Measurements from ENCODE around the gene IMPG2.
"Not testable (repeated sequence)": the region's sequence is repeated elsewhere in the genome, so short reads cannot be mapped to it uniquely, and the experiment has no call there.

Gene IMPG2

DNA sequence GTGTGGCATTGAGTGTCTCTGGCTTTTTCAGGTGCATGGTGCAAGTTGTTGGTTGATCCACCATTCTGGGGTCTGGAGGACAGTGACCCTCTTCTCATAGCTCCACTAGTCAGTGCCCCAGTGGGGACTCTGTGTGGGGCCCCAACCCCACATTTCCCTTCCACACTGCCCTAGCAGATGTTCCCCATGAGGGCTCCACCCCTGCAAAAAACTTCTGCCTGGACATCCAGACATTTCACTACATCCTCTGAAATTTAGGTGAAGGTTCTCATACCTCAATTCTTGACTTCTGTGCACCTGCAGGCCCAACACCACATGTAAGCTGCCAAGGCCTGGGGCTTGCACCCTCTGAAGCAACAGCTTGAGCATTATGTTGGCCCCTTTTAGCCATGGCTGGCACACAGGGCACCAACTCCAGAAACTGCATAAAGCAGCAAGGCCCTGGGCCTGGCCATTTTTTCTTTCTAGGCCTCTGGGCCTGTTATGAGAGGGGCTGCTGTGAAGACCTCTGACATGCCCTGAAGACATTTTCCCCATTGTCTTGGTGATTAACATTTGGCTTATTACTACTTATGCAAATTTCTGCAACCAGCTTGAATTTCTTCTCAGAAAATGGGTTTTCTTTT is 12.1 kb downstream of the IMPG2 start:
- not testable (repeated sequence) for H3K9me3 ChIP-seq (ENCODE audit: insufficient read depth, low read depth, low read length); H3K4me1 ChIP-seq (ENCODE audit: insufficient read depth, low read length); H3K36me3 ChIP-seq (ENCODE audit: insufficient read depth, low read length); H3K27ac ChIP-seq (ENCODE audit: low read depth, low read length); H3K9ac ChIP-seq (ENCODE audit: low read depth, low read length); H3K27me3 ChIP-seq (ENCODE audit: insufficient read depth, low read length); H3K4me3 ChIP-seq (ENCODE audit: low read length)

DNA sequence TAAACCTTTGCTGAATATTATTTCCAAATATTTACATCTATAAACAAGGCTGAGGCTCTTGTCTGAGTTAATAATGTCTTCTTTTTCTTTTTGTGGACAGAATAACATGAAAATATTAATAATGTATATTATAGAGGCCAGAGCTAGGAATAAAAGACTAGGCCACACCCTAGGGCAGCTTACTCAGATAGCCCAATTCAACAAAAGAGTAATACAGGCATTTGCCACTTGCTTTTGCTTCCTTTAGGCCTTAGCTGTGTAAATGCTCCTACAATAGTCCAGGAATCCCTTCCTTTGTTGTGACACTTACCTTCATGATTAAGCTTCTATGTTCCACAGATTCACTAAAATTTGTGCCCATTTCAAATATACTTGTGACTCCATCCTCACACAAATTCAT is 16.5 kb downstream of the IMPG2 start:
- no peak overlapping the region for H3K4me3 ChIP-seq (ENCODE audit: low read length)
- peaks cover 5% of the 10 kb centered on the region; the same call in 1 of the 2 replicates for H3K9me3 ChIP-seq (ENCODE audit: insufficient read depth, low read depth, low read length)
- H3K27ac ChIP-seq (ENCODE audit: low read depth, low read length): no peak overlapping the region
- no peaks in the 10 kb centered on the region for H3K4me1 ChIP-seq (ENCODE audit: insufficient read depth, low read length)
- H3K27me3 ChIP-seq (ENCODE audit: insufficient read depth, low read length): no peaks in the 10 kb centered on the region
- H3K36me3 ChIP-seq (ENCODE audit: insufficient read depth, low read length): no peaks in the 10 kb centered on the region
- no peak overlapping the region for H3K9ac ChIP-seq (ENCODE audit: low read depth, low read length)

DNA sequence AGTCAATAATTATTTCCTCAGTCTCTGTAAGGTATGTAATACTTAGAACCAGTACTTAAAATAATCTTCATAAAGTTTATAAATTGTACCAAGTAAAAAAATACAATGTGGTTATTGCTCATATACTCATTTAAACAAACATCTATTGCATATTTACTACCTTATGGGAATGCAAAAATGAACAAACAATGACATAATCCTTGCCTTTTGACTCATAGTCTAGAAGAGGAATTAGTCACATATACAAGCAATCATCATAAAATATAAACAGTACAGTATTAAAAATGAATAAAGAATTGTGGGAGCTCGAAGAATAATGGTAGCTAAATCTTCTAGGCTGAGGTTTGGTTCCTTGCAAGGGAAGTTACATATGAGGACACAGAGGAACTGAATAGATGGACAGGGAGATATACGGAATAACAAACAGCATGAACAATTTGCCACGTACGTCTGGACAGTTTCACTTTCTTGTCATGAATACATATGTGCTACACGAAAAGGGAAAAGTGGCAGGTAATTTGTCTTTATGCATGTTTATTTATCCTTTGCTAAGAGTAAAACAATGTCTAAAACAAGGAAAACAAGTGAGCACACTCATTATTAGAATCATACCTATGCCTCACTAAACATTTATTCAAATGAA is 17.2 kb downstream of the IMPG2 start:
- Histone ChIP-seq H3K9me3 (ENCODE audit: insufficient read depth, low read depth, low read length) (peaks cover 5% of the 10 kb centered on the region; the same call in 1 of the 2 replicates), H3K4me3 (ENCODE audit: low read length) (no peak overlapping the region), H3K4me1 (ENCODE audit: insufficient read depth, low read length) (no peaks in the 10 kb centered on the region), H3K9ac (ENCODE audit: low read depth, low read length) (no peak overlapping the region), H3K27ac (ENCODE audit: low read depth, low read length) (no peak overlapping the region), H3K36me3 (ENCODE audit: insufficient read depth, low read length) (no peaks in the 10 kb centered on the region), H3K27me3 (ENCODE audit: insufficient read depth, low read length) (no peaks in the 10 kb centered on the region)
- WGBS: 85% methylated on average over 5 of the region's 5 CpGs

DNA sequence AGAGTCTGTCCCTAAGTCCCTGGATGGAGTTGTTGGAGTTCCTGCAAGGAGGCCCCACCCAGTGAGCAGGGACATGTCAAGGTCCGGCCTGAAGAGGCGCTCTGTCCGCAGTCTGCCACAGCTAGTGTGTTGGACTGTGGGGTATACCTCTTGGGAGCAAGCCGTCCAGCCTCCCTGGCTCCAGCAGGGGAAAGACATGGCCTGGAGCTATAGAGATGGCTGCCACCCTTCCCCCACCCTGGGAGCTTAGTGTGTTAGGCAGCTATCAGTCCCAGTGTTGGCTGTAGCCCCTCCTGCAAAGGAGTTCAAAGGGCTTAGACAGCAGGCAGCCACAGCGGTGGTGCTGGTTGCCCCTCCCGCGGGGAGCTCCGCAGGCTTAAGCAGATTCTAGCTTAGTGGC is 20.3 kb downstream of the IMPG2 start:
- Histone ChIP-seq H3K9me3 (ENCODE audit: insufficient read depth, low read depth, low read length) (no peaks in the 10 kb centered on the region), H3K9ac (ENCODE audit: low read depth, low read length) (no peak overlapping the region), H3K36me3 (ENCODE audit: insufficient read depth, low read length) (no peaks in the 10 kb centered on the region), H3K4me3 (ENCODE audit: low read length) (no peak overlapping the region), H3K4me1 (ENCODE audit: insufficient read depth, low read length) (no peaks in the 10 kb centered on the region), H3K27me3 (ENCODE audit: insufficient read depth, low read length) (no peaks in the 10 kb centered on the region), H3K27ac (ENCODE audit: low read depth, low read length) (no peak overlapping the region)
- WGBS: 61% methylated on average over 8 of the region's 8 CpGs

DNA sequence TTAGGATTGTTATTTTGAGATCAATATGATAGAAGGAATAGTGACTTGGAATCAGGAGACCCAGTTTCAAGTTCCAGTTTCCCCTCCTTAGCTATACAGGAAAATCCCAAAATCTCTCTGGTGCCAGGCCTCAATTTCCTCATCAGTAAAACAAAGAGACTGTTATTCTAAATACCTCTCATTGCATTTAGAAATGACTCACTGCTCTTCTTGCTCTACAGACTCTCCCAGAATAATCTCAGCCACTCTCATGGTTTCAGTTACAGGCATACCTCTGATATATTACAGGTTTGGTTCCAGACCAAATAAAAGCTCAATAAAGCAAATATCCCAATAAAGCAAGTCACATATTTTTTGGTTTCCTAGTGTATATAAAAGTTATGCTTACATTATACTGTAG is 28.3 kb downstream of the IMPG2 start:
- no peaks in the 10 kb centered on the region for H3K27me3 ChIP-seq (ENCODE audit: insufficient read depth, low read length)
- no peak overlapping the region for H3K4me3 ChIP-seq (ENCODE audit: low read length)
- no peaks in the 10 kb centered on the region for H3K36me3 ChIP-seq (ENCODE audit: insufficient read depth, low read length)
- H3K27ac ChIP-seq (ENCODE audit: low read depth, low read length): no peak overlapping the region
- no peaks in the 10 kb centered on the region for H3K9me3 ChIP-seq (ENCODE audit: insufficient read depth, low read depth, low read length)
- H3K4me1 ChIP-seq (ENCODE audit: insufficient read depth, low read length): no peaks in the 10 kb centered on the region
- H3K9ac ChIP-seq (ENCODE audit: low read depth, low read length): no peak overlapping the region

DNA sequence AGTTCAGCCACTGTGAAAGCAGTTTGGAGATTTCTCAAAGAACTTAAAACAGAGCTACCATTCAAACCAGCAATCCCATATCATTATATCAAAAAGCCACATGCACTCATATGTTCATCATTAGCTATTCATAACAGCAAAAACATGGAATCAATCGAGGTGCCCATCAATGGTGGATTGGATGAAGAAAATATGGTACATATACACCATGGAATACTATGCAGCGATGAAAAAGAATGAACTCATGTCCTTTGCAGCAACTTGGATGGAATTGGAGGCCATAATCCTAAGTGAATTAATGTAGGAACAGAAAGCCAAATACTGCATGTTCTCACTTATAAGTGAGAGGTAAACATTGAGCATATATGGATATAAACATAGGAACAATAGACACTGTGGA is 32.1 kb downstream of the IMPG2 start:
- 90% methylated on average over 2 of the region's 2 CpGs for WGBS
- Histone ChIP-seq H3K9me3 (ENCODE audit: insufficient read depth, low read depth, low read length) (no peaks in the 10 kb centered on the region), H3K27ac (ENCODE audit: low read depth, low read length) (no peak overlapping the region), H3K36me3 (ENCODE audit: insufficient read depth, low read length) (no peaks in the 10 kb centered on the region), H3K4me1 (ENCODE audit: insufficient read depth, low read length) (no peaks in the 10 kb centered on the region), H3K27me3 (ENCODE audit: insufficient read depth, low read length) (no peaks in the 10 kb centered on the region), H3K4me3 (ENCODE audit: low read length) (no peak overlapping the region), H3K9ac (ENCODE audit: low read depth, low read length) (no peak overlapping the region)

DNA sequence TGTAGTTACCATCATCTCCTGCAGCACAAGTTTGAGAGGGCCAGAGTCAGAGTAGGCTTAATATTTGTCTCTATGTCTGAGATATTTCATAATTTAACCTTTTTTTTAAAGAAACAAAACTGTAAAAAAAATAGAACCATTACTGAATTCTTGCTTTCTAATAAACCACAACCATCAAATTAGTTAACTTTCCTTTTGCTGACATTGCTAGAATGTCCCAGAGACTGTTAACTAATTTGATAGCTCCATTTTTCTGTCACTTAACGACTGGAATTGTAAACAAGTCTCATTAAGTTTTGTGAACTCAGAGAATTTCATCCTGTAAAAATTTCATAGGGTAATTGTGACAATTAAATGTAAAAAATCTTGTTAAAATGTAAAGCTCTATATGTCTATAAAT is 35.6 kb downstream of the IMPG2 start:
- H3K9me3 ChIP-seq (ENCODE audit: insufficient read depth, low read depth, low read length): no peaks in the 10 kb centered on the region
- H3K27ac ChIP-seq (ENCODE audit: low read depth, low read length): no peak overlapping the region
- no peaks in the 10 kb centered on the region for H3K27me3 ChIP-seq (ENCODE audit: insufficient read depth, low read length)
- no peak overlapping the region for H3K9ac ChIP-seq (ENCODE audit: low read depth, low read length)
- no peaks in the 10 kb centered on the region for H3K36me3 ChIP-seq (ENCODE audit: insufficient read depth, low read length)
- no peaks in the 10 kb centered on the region for H3K4me1 ChIP-seq (ENCODE audit: insufficient read depth, low read length)
- H3K4me3 ChIP-seq (ENCODE audit: low read length): no peak overlapping the region
- 85% methylated on average over 1 of the region's 1 CpG for WGBS

DNA sequence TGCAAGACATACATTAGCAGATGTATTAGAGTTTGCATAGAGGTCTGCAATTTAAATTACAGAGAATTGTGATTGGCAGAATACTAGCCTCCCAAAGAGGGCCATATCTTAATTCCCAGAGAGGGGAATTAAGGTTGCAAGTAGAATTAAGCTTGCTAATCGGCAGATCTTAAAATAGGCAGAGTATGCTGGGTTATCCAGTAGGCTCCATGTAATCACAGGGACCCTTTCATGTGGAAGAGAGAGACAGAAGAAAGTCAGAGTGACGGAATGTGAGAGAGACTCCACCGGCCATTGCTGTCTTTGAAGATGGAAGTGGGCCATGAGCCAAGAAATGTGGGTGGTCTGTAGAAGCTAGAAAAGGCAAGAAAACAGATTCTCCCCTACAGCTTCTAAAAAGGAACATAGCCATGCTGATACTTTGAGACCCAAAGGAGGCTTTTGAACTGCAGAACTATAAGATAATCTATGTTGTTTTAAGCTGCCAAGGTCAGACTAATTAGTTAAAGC is 38.8 kb downstream of the IMPG2 start:
- 84% methylated on average over 3 of the region's 3 CpGs for WGBS
- H3K36me3 ChIP-seq (ENCODE audit: insufficient read depth, low read length): no peaks in the 10 kb centered on the region
- no peak overlapping the region for H3K27ac ChIP-seq (ENCODE audit: low read depth, low read length)
- no peak overlapping the region for H3K9ac ChIP-seq (ENCODE audit: low read depth, low read length)
- no peaks in the 10 kb centered on the region for H3K9me3 ChIP-seq (ENCODE audit: insufficient read depth, low read depth, low read length)
- H3K4me3 ChIP-seq (ENCODE audit: low read length): no peak overlapping the region
- peaks cover 10% of the 10 kb centered on the region; the same call in 1 of the 2 replicates for H3K27me3 ChIP-seq (ENCODE audit: insufficient read depth, low read length)
- H3K4me1 ChIP-seq (ENCODE audit: insufficient read depth, low read length): no peaks in the 10 kb centered on the region

DNA sequence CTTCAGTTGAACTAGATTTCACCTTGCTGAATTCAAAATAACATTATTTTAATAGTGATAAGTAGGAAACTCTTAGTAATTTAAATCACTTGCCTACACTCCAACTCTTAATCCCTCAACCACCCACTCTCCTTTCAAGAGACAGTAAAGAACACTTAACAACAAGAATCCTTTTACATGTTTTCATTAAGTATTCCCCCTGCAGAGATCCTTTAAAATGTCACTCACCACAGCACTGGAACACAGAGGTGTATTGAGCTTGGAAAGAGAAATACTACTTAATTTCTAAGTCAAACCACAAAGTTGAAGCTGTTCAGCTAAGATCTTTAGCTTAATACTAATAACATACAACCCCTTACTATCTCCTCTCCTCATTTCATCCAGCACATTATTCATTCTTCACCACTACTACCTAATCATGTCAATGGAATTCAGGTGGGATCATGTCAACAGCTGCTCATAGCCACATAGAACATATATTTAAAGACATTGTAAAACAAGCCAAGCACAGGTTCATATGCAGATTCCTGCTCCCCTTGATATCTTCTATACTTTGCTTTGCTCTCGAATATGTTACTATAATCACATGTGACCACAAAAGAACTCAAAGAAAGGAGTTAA is 40.5 kb downstream of the IMPG2 start:
- H3K4me1 ChIP-seq (ENCODE audit: insufficient read depth, low read length): no peaks in the 10 kb centered on the region
- H3K27ac ChIP-seq (ENCODE audit: low read depth, low read length): no peak overlapping the region
- peaks cover 27% of the 10 kb centered on the region for H3K27me3 ChIP-seq (ENCODE audit: insufficient read depth, low read length)
- H3K9me3 ChIP-seq (ENCODE audit: insufficient read depth, low read depth, low read length): no peaks in the 10 kb centered on the region
- 100% methylated on average over 1 of the region's 1 CpG for WGBS
- no peak overlapping the region for H3K9ac ChIP-seq (ENCODE audit: low read depth, low read length)
- H3K36me3 ChIP-seq (ENCODE audit: insufficient read depth, low read length): no peaks in the 10 kb centered on the region
- H3K4me3 ChIP-seq (ENCODE audit: low read length): no peak overlapping the region

DNA sequence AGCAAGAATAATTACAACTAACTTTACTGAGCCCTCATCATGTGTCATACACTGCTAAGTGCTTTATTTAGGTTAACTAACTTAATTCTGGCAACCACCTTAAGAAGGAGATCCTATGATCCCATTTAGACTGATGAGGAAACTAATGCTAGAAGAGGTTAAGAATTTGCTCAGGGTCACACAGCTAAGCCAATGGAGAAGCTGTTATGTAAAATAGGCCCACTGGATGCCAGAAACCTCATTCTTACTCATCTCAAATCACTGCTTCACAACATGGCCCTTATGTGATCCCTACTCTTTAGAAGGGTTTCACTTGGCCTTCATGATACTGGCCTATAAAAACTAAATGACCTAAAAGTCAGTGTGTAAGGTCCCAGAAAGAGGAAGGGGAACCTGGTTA is 41.2 kb downstream of the IMPG2 start:
- Histone ChIP-seq H3K4me3 (ENCODE audit: low read length) (no peak overlapping the region), H3K27me3 (ENCODE audit: insufficient read depth, low read length) (peaks cover 34% of the 10 kb centered on the region), H3K9me3 (ENCODE audit: insufficient read depth, low read depth, low read length) (no peaks in the 10 kb centered on the region), H3K27ac (ENCODE audit: low read depth, low read length) (no peak overlapping the region), H3K9ac (ENCODE audit: low read depth, low read length) (no peak overlapping the region), H3K36me3 (ENCODE audit: insufficient read depth, low read length) (no peaks in the 10 kb centered on the region), H3K4me1 (ENCODE audit: insufficient read depth, low read length) (no peaks in the 10 kb centered on the region)

DNA sequence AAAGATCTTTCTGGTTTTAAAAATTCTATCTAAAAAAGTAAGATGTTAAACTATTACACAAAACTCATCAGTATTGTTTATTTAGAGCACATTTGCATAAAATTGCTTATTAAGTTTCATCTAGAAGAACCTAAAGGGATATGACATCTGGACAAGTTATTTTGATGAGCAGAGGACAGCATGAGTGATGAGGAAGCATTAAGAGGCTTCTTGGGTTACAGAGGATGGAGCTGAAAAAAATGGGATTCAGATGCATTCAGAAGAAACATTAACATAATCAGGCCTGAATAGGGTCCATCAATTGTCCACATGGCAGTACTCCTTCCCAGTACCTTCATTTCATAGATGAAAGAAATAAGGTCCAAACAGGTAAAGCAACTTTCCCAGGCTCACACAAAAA is 41.6 kb downstream of the IMPG2 start:
- no peaks in the 10 kb centered on the region for H3K36me3 ChIP-seq (ENCODE audit: insufficient read depth, low read length)
- no peak overlapping the region for H3K27ac ChIP-seq (ENCODE audit: low read depth, low read length)
- peaks cover 38% of the 10 kb centered on the region for H3K27me3 ChIP-seq (ENCODE audit: insufficient read depth, low read length)
- no peaks in the 10 kb centered on the region for H3K4me1 ChIP-seq (ENCODE audit: insufficient read depth, low read length)
- no peak overlapping the region for H3K9ac ChIP-seq (ENCODE audit: low read depth, low read length)
- no peak overlapping the region for H3K4me3 ChIP-seq (ENCODE audit: low read length)
- H3K9me3 ChIP-seq (ENCODE audit: insufficient read depth, low read depth, low read length): no peaks in the 10 kb centered on the region

Data from HUES64 (cell line).